Right forelimb (tissue), 1 donor: ENCODE measurements around the gene KCTD19.
A peak's percentile ranks its signal among the peaks of the same experiment; 100 is the strongest.

Experiments used
- DNase-seq: peaks from one replicate; pipeline ENCODE4 v3.0.0-alpha.2; 2018

Gene KCTD19

GRCh38 chr16:67256701-67257230 lies 69.8 kb downstream of the KCTD19 start:
- no peak for DNase-seq

- no peak for DNase-seq
Measured at GRCh38 chr16:67255553-67256221, 70.9 kb downstream of the KCTD19 start.

GRCh38 chr16:67254801-67255552 lies 71.6 kb downstream of the KCTD19 start:
- DNase-seq = no peak

- DNase-seq = no peak
Measured at GRCh38 chr16:67252609-67253497, 73.7 kb downstream of the KCTD19 start.

GRCh38 chr16:67250045-67250327 lies 76.6 kb downstream of the KCTD19 start:
- no peak for DNase-seq

- DNase-seq = no peak
Measured at GRCh38 chr16:67249178-67250044, 77.1 kb downstream of the KCTD19 start.

GRCh38 chr16:67248401-67249177 lies 78.0 kb downstream of the KCTD19 start, which contains the start of gene SLC9A5:
TSS of gene SLC9A5 (plus strand) at chr16:67248979. CDS start at chr16:67249015, 36 bp downstream.
- DNase-seq = no peak

- no peak for DNase-seq
Measured at GRCh38 chr16:67248073-67248400, 78.5 kb downstream of the KCTD19 start.

GRCh38 chr16:67247192-67248072 lies 79.1 kb downstream of the KCTD19 start, which contains the start of gene FHOD1:
TSS of gene FHOD1 (minus strand) at chr16:67247481. CDS start at chr16:67247410, 71 bp downstream.
- peak; percentile 97 for DNase-seq

GRCh38 chr16:67246756-67247191 lies 79.8 kb downstream of the KCTD19 start:
- peak; percentile 70 for DNase-seq

GRCh38 chr16:67246081-67246755 lies 80.3 kb downstream of the KCTD19 start:
- DNase-seq = peak; percentile 84

GRCh38 chr16:67245674-67246080 lies 80.9 kb downstream of the KCTD19 start:
- no peak for DNase-seq

GRCh38 chr16:67245186-67245585 lies 81.4 kb downstream of the KCTD19 start:
- DNase-seq = no peak

GRCh38 chr16:67244387-67245185 lies 82.0 kb downstream of the KCTD19 start:
- DNase-seq = no peak

- no peak for DNase-seq
Measured at GRCh38 chr16:67243481-67243880, 83.1 kb downstream of the KCTD19 start.

GRCh38 chr16:67242138-67242730 lies 84.3 kb downstream of the KCTD19 start:
- DNase-seq = peak; percentile 22

- no peak for DNase-seq
Measured at GRCh38 chr16:67241008-67241900, 85.3 kb downstream of the KCTD19 start.
